SK-N-SH (cell line): ENCODE data around the gene ARTN.

Source experiments
- CTCF ChIP-seq: fragments of 200-600 bp; sonication (generic); IDR thresholded peaks from 2 replicates; pipeline ENCODE4 v1.6.1; 2017; ENCODE audit warnings: antibody characterized with exemption, mild to moderate bottlenecking, moderate library complexity
- RXRA ChIP-seq: IDR thresholded peaks from 2 replicates; pipeline ENCODE4 v1.4.0; 2012; ENCODE audit warnings: low read depth, mild to moderate bottlenecking, borderline replicate concordance

GRCh38 chr1:43924516-43924915 lies 9.1 kb upstream of the ARTN start:
- TF ChIP-seq CTCF: no peak
- TF ChIP-seq RXRA: no peak
